K562 (cell line): ENCODE data around the gene NFIC. TPM values are rescaled to one million over a fixed set of nuclear protein-coding genes. Genes with fewer than 3 reads are reported as not detected.

Experiments used
- C11orf30 ChIP-seq: fragments of 450-650 bp; IDR thresholded peaks from 2 replicates; pipeline ENCODE4 v1.6.1; 2016; ENCODE audit warnings: low read depth, mild to moderate bottlenecking
- CBX2 ChIP-seq: fragments of 200-600 bp; sonication (generic); IDR thresholded peaks from one replicate; pipeline ENCODE4 v1.6.1; 2012; ENCODE audit warnings: mild to moderate bottlenecking, low read length, inconsistent platforms; ENCODE audit not compliant: insufficient read depth, poor library complexity, severe bottlenecking
- FOXP1 ChIP-seq: sonication (generic); formaldehyde crosslinking; IDR thresholded peaks from 2 replicates; pipeline ENCODE4 v1.8.0; 2022; ENCODE audit warnings: mild to moderate bottlenecking, missing genetic modification reagents
- MYNN ChIP-seq, 2 experiments: sonication (generic); formaldehyde crosslinking in 1 of 2; IDR thresholded peaks; 2 replicates each; pipeline versions ENCODE4 v1.5.0 to v1.6.1; 2016 to 2020; ENCODE audit warnings: antibody characterized with exemption in 1 of 2, missing genetic modification reagents in 1 of 2
- NR2C1 ChIP-seq, 2 experiments: fragments of 450-650 bp; IDR thresholded peaks; 2 replicates each; pipeline ENCODE4 v1.6.1; 2017; ENCODE audit warnings: mild to moderate bottlenecking in 2 of 2, antibody characterized with exemption in 1 of 2, inconsistent platforms in 1 of 2, missing compliant biosample characterization in 1 of 2, missing genetic modification characterization in 1 of 2
- PTTG1 ChIP-seq: fragments of 450-650 bp; IDR thresholded peaks from 2 replicates; pipeline ENCODE4 v1.6.1; 2016; ENCODE audit warnings: low read depth, mild to moderate bottlenecking, missing genetic modification characterization, missing compliant biosample characterization
- RAD21 ChIP-seq, 2 experiments: fragments of 250-450 bp in 1 of 2; fragments of 450-650 bp in 1 of 2; sonication (Bioruptor Pico) in 1 of 2; formaldehyde crosslinking in 1 of 2; IDR thresholded peaks in 1 of 2; conservative IDR thresholded peaks in 1 of 2; 2 replicates each; pipeline versions ENCODE4 v1.4.0 to v1.8.0; 2020 to 2022; ENCODE audit warnings: mild to moderate bottlenecking in 2 of 2, moderate library complexity in 1 of 2
- RFX7 ChIP-seq: fragments of 250-450 bp; sonication (Bioruptor Pico); IDR thresholded peaks from 2 replicates; pipeline ENCODE4 v1.5.1; 2021; ENCODE audit warnings: mild to moderate bottlenecking
- TEAD2 ChIP-seq: fragments of 450-650 bp; IDR thresholded peaks from 2 replicates; pipeline ENCODE4 v1.6.1; 2016; ENCODE audit warnings: missing genetic modification characterization, control low read depth, missing compliant biosample characterization
- TEAD4 ChIP-seq, 2 experiments: sonication (generic) in 1 of 2; formaldehyde crosslinking in 1 of 2; IDR thresholded peaks; 2 replicates each; pipeline versions ENCODE4 v1.6.1 to v1.8.0; 2012 to 2022; ENCODE audit warnings: borderline replicate concordance in 1 of 2, inconsistent platforms in 1 of 2, low read length in 1 of 2, mild to moderate bottlenecking in 1 of 2, missing genetic modification reagents in 1 of 2
- polyA plus RNA-seq, 8 experiments: library from polyadenylated mRNA; depleted of rRNA in 4 of 8; stranded (reverse) in 5 of 8; unstranded in 3 of 8; fragments of >200 nt; fragmentation: Nextera tagmentation in 2 of 8; fragmentation: Illumina TruSeq in 1 of 8; extraction: Ambion mirVana in 2 of 8; extraction: Trizol in 1 of 8; gene quantifications; 2 replicates each; pipeline versions ENCODE4 v1.2.1 to v1.2.3, GENCODE V29; 2011 to 2014; ENCODE audit warnings: inconsistent platforms in 1 of 8, missing spikeins in 1 of 8
- total RNA-seq, 7 experiments: library from RNA; depleted of rRNA in 6 of 7; stranded (reverse); fragments of >200 nt in 6 of 7; fragmentation: Illumina TruSeq in 2 of 7; extraction: Trizol in 2 of 7; gene quantifications; 2 replicates each; pipeline versions ENCODE4 v1.2.1 to v1.2.3, GENCODE V29; 2011 to 2021; ENCODE audit warnings: low replicate concordance in 1 of 7
- TF ChIP-seq, protein P1 (sequence below): sonication (generic); formaldehyde crosslinking; IDR thresholded peaks from 2 replicates; pipeline ENCODE4 v1.8.1; 2023; ENCODE audit warnings: mild to moderate bottlenecking, missing genetic modification reagents
- TF ChIP-seq, protein P2 (sequence below): fragments of 250-450 bp; sonication (Bioruptor Pico); IDR thresholded peaks from 2 replicates; pipeline ENCODE4 v1.4.0; 2020; ENCODE audit warnings: mild to moderate bottlenecking, moderate library complexity, borderline replicate concordance
- TF ChIP-seq, protein P3 (sequence below), 2 experiments: IDR thresholded peaks; 2 replicates each; pipeline ENCODE4 v1.6.1; 2012; ENCODE audit warnings: improper control_type of control experiment in 2 of 2, low read depth in 2 of 2, low read length in 2 of 2, borderline replicate concordance in 1 of 2
- TF ChIP-seq, protein P4 (sequence below): fragments of 250-450 bp; sonication (Bioruptor Pico); IDR thresholded peaks from 2 replicates; pipeline ENCODE4 v1.9.0; 2021; ENCODE audit warnings: mild to moderate bottlenecking, inconsistent platforms

NFIC gene
- total and polyA plus RNA-seq, 9 of the 15 experiments (the other 6 are each of a cell fraction or from before 2014, with no cell fraction given) = 0.71 to 62.1 (median 6.9) TPM

DNA sequence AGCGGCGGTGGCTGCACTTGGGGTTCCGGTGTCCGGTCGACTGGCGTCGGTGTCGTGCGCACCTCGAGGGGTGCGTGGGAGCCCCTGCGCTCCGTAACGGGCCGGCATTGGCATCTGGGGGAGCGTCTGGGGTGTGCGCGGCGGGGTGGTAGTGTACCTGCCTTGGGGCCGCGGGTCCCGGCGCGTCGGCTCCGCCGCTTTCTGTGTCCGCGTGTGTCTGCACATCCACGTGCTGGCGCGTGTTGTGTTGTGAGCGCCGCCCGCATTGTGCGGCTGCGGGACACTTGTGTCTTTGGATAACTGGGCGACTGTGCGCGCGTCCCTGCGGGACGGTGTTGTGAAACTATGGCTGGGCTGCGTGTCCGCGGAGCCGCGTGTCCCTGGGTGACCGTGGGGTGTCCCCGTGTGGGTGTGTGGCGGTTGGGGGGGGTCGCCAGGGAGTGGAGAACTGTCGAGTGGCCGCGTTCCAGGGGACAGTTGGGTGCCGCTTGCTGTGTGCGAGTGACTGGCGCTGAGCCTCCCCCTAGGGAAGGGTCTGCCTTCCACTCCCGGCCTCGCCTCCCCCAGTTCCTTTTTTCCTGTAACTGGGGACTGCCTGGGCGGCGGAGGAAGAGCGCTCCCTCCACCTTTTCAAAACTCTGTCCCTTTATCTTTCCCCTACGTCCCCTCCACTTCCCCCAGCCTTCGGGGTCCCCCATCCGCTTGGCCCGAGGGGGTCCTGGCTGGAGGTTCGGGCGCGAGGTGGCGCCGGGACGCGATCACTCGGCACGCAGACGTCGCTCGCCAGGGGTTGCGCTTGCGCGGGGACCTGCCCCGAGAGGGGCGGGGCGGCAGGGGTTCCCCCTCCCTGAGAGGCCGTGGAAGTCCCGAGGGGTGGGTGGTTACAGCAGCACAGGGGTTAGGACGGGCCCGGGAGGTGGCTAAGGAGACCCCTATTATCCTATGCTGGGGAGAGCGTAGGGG lies 5.7 kb upstream of the NFIC start (continued):
- TF ChIP-seq NR2C1 (IDR thresholded peaks at IDR 0.05) = no peak
- no peak for TF ChIP-seq NR2C1 (tag; IDR thresholded peaks at IDR 0.05)
- no peak for TF ChIP-seq CBX2
- no peak for TF ChIP-seq MYNN (IDR thresholded peaks at IDR 0.05)
- no peak for TF ChIP-seq MYNN (CRISPR knock-in tag; IDR thresholded peaks at IDR 0.05)
- TF ChIP-seq RFX7 = no peak
- TF ChIP-seq C11orf30 = no peak
- TF ChIP-seq, protein P1, sequence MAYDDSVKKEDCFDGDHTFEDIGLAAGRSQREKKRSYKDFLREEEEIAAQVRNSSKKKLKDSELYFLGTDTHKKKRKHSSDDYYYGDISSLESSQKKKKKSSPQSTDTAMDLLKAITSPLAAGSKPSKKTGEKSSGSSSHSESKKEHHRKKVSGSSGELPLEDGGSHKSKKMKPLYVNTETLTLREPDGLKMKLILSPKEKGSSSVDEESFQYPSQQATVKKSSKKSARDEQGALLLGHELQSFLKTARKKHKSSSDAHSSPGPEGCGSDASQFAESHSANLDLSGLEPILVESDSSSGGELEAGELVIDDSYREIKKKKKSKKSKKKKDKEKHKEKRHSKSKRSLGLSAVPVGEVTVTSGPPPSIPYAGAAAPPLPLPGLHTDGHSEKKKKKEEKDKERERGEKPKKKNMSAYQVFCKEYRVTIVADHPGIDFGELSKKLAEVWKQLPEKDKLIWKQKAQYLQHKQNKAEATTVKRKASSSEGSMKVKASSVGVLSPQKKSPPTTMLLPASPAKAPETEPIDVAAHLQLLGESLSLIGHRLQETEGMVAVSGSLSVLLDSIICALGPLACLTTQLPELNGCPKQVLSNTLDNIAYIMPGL (CRISPR knock-in tag) = peak; percentile 77; the same call in 1 of the 2 replicates
- TF ChIP-seq, protein P2, sequence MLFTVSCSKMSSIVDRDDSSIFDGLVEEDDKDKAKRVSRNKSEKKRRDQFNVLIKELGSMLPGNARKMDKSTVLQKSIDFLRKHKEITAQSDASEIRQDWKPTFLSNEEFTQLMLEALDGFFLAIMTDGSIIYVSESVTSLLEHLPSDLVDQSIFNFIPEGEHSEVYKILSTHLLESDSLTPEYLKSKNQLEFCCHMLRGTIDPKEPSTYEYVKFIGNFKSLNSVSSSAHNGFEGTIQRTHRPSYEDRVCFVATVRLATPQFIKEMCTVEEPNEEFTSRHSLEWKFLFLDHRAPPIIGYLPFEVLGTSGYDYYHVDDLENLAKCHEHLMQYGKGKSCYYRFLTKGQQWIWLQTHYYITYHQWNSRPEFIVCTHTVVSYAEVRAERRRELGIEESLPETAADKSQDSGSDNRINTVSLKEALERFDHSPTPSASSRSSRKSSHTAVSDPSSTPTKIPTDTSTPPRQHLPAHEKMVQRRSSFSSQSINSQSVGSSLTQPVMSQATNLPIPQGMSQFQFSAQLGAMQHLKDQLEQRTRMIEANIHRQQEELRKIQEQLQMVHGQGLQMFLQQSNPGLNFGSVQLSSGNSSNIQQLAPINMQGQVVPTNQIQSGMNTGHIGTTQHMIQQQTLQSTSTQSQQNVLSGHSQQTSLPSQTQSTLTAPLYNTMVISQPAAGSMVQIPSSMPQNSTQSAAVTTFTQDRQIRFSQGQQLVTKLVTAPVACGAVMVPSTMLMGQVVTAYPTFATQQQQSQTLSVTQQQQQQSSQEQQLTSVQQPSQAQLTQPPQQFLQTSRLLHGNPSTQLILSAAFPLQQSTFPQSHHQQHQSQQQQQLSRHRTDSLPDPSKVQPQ = no peak
- no peak for TF ChIP-seq PTTG1
- TF ChIP-seq TEAD4 (IDR thresholded peaks at IDR 0.05; ENCODE audit: low read length) = no peak
- TF ChIP-seq TEAD4 (CRISPR knock-in tag; IDR thresholded peaks at IDR 0.05; ENCODE audit: borderline replicate concordance) = peak; percentile 56; the same call in 1 of the 2 replicates
- peak; percentile 10 to 26; a peak in 2 of 4 replicates for TF ChIP-seq RAD21 (CRISPR knock-in tag; conservative IDR thresholded peaks at IDR 0.05 in 1 of 2, IDR thresholded peaks at IDR 0.05 in 1 of 2)
- TF ChIP-seq, protein P3, sequence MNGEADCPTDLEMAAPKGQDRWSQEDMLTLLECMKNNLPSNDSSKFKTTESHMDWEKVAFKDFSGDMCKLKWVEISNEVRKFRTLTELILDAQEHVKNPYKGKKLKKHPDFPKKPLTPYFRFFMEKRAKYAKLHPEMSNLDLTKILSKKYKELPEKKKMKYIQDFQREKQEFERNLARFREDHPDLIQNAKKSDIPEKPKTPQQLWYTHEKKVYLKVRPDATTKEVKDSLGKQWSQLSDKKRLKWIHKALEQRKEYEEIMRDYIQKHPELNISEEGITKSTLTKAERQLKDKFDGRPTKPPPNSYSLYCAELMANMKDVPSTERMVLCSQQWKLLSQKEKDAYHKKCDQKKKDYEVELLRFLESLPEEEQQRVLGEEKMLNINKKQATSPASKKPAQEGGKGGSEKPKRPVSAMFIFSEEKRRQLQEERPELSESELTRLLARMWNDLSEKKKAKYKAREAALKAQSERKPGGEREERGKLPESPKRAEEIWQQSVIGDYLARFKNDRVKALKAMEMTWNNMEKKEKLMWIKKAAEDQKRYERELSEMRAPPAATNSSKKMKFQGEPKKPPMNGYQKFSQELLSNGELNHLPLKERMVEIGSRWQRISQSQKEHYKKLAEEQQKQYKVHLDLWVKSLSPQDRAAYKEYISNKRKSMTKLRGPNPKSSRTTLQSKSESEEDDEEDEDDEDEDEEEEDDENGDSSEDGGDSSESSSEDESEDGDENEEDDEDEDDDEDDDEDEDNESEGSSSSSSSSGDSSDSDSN (IDR thresholded peaks at IDR 0.05; ENCODE audit: borderline replicate concordance in 1 of 2, low read depth in 2 of 2, low read length in 2 of 2) = peak in 1 of 2 experiments; percentile 60; a peak in 1 of 4 replicates
- peak; percentile 63; the same call in 1 of the 2 replicates for TF ChIP-seq FOXP1
- no peak for TF ChIP-seq TEAD2 (tag)
- TF ChIP-seq, protein P4, sequence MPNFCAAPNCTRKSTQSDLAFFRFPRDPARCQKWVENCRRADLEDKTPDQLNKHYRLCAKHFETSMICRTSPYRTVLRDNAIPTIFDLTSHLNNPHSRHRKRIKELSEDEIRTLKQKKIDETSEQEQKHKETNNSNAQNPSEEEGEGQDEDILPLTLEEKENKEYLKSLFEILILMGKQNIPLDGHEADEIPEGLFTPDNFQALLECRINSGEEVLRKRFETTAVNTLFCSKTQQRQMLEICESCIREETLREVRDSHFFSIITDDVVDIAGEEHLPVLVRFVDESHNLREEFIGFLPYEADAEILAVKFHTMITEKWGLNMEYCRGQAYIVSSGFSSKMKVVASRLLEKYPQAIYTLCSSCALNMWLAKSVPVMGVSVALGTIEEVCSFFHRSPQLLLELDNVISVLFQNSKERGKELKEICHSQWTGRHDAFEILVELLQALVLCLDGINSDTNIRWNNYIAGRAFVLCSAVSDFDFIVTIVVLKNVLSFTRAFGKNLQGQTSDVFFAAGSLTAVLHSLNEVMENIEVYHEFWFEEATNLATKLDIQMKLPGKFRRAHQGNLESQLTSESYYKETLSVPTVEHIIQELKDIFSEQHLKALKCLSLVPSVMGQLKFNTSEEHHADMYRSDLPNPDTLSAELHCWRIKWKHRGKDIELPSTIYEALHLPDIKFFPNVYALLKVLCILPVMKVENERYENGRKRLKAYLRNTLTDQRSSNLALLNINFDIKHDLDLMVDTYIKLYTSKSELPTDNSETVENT = peak; percentile 64
